ENCODE measurements around the gene RARRES1. TPM values are rescaled to one million over a fixed set of nuclear protein-coding genes. Genes with fewer than 3 reads are reported as not detected.

The RARRES1 gene
- total RNA-seq, 1 experiment from 2014 or later: 0.81 TPM

- H3K27ac Mint-ChIP-seq: no peak overlapping the region
- Histone ChIP-seq H2BK120ac (ENCODE audit: low read depth, low read length, poor library complexity, severe bottlenecking) (no peak overlapping the region), H2AK5ac (ENCODE audit: insufficient read length, low read length) (no peak overlapping the region), H4K8ac (replicated peaks; ENCODE audit: insufficient read length, low read depth, low read length) (no peak overlapping the region), H3K23ac (ENCODE audit: insufficient read length, low read depth, low read length) (no peak overlapping the region), H3K27me3 (ENCODE audit: insufficient read depth, low read length) (no peaks in the 10 kb centered on the region), H4K5ac (ENCODE audit: insufficient read length, low read depth, low read length) (no peak overlapping the region), H2BK12ac (ENCODE audit: insufficient read length, low read depth, low read length) (no peak overlapping the region), H3T11ph (ENCODE audit: low read length) (no peak overlapping the region), H3K4me2 (ENCODE audit: insufficient read depth, insufficient read length, low read length) (no peak overlapping the region), H3K9me3 (ENCODE audit: control insufficient read depth, low read depth, low read length) (no peaks in the 10 kb centered on the region), H3K14ac (ENCODE audit: insufficient read depth, low read length) (no peak overlapping the region), H3K4me1 (ENCODE audit: insufficient read depth, low read length) (no peaks in the 10 kb centered on the region), H3K56ac (ENCODE audit: insufficient read length, low read depth, low read length) (no peak overlapping the region), H3K9ac (ENCODE audit: extremely low read depth, insufficient read length, low read length) (no peak overlapping the region), H3K79me2 (ENCODE audit: insufficient read depth, low read length) (no peaks in the 10 kb centered on the region), H3K18ac (ENCODE audit: insufficient read length, low read depth, low read length) (no peak overlapping the region), H2BK20ac (ENCODE audit: low read depth, low read length, poor library complexity, severe bottlenecking) (no peak overlapping the region), H3K23me2 (ENCODE audit: insufficient read length, low read depth, low read length, poor library complexity, severe bottlenecking) (no peaks in the 10 kb centered on the region), H3K79me1 (ENCODE audit: insufficient read depth, low read depth, low read length, poor library complexity, severe bottlenecking) (no peaks in the 10 kb centered on the region), H3K4ac (ENCODE audit: low read depth, low read length) (no peak overlapping the region), H4K91ac (ENCODE audit: insufficient read length, low read depth, low read length) (no peak overlapping the region), H2BK5ac (ENCODE audit: insufficient read length, low read length) (no peak overlapping the region), H2BK15ac (ENCODE audit: low read depth, low read length) (no peak overlapping the region), H4K20me1 (ENCODE audit: control insufficient read depth, insufficient read depth, insufficient read length) (no peaks in the 10 kb centered on the region), H3K27ac (ENCODE audit: insufficient read length, low read depth, low read length) (no peak overlapping the region), H2AFZ (ENCODE audit: low read length) (no peak overlapping the region)
- WGBS (ENCODE audit: extremely low coverage, insufficient read length, low lambda C conversion rate): no CpG with 5 or more reads among the region's 5 CpGs
- no peak for DNase-seq
- H3K4me3 Mint-ChIP-seq: no peak overlapping the region
- H3K36me3 Mint-ChIP-seq (ENCODE audit: insufficient read depth in 1 of 3, low read depth in 3 of 3): peaks cover 0 to 7% (median 4%) of the 10 kb centered on the region in 3 experiments; a peak in 4 of 7 replicates
- H3K4me1 Mint-ChIP-seq: peaks cover 0 to 2% of the 10 kb centered on the region in 2 experiments; a peak in 2 of 4 replicates
- no peak for TF ChIP-seq CTCF (conservative IDR thresholded peaks at IDR 0.05)
- no peaks in the 10 kb centered on the region for H3K27me3 Mint-ChIP-seq (ENCODE audit: low read depth)
- no peaks in the 10 kb centered on the region for H3K9me3 Mint-ChIP-seq
Observed at GRCh38 chr3:158749526-158749925, 17.3 kb upstream of the RARRES1 start.

Data from H9 (cell line).